Psoas muscle (tissue), 8 donors: Measurements from ENCODE around the gene SSU72. TPM values are rescaled to one million over a fixed set of nuclear protein-coding genes. Genes with fewer than 3 reads are reported as not detected.

Experiments
- ATAC-seq, 4 donors: fragments of 200-7000 bp; cut with Tn5 transposase; one replicate each; pipeline ENCODE4 v1.9.1; 2020; ENCODE audit warnings: moderate library complexity in 3 of 4, mild to moderate bottlenecking in 2 of 4
- DNase-seq, 2 donors: peaks; one replicate each; pipeline ENCODE4 v3.0.0-alpha.2; 2020
- H3K27ac ChIP-seq: fragments of 200-600 bp; one replicate; pipeline ENCODE4 v1.8.0; 2022
- H3K27me3 ChIP-seq, 3 donors: fragments of 200-600 bp in 1 of 3; one replicate each; pipeline versions ENCODE4 v1.6.1 to v1.8.0; 2013 to 2022; ENCODE audit warnings: low read length in 2 of 3, mild to moderate bottlenecking in 2 of 3, moderate library complexity in 1 of 3; ENCODE audit not compliant: insufficient read depth in 3 of 3
- H3K36me3 ChIP-seq, 2 donors: fragments of 200-600 bp in 1 of 2; one replicate each; pipeline versions ENCODE4 v1.6.1 to v1.8.0; 2013 to 2022; ENCODE audit warnings: low read depth in 1 of 2, mild to moderate bottlenecking in 1 of 2, moderate library complexity in 1 of 2; ENCODE audit not compliant: insufficient read depth in 1 of 2
- H3K4me1 ChIP-seq: fragments of 200-600 bp; one replicate; pipeline ENCODE4 v1.8.0; 2022
- H3K4me3 ChIP-seq: fragments of 200-600 bp; one replicate; pipeline ENCODE4 v1.8.0; 2022; ENCODE audit warnings: mild to moderate bottlenecking
- H3K9me3 ChIP-seq: fragments of 200-600 bp; one replicate; pipeline ENCODE4 v1.8.0; 2022
- WGBS, 3 donors: extraction: QIAGEN DNeasy Blood & Tissue Kit; methylation state at CpG; one replicate each; pipeline versions ENCODE4 v1.1.6 to v1.1.7; 2013; 5-methylcytosine and 5-hydroxymethylcytosine counted together
- intact Hi-C, 2 donors: fragments of 100-400 bp; cut with DNase I; formaldehyde crosslinking; loops; one replicate each; pipeline versions ENCODE4 v1.11.0 to v1.14.2; 2022
- polyA plus RNA-seq, 3 donors: library from polyadenylated mRNA; stranded (reverse); fragments of 200-250 nt; gene quantifications; one replicate each; pipeline ENCODE4 v1.2.3, GENCODE V29; 2013
- total RNA-seq, 4 donors: library from RNA; stranded (reverse); fragmentation: NEBNext Ultra II Directional in 2 of 4; extraction: Animal tissue kit (Norgen Biotek cat#: 25700) in 2 of 4; gene quantifications; one replicate each; pipeline versions ENCODE4 v1.2.1 to v1.2.4, GENCODE V29; 2021 to 2023
- TF ChIP-seq, protein P1 (sequence below): fragments of 200-600 bp; IDR thresholded peaks from one replicate; pipeline ENCODE4 v1.8.0; 2022; ENCODE audit warnings: antibody characterized with exemption
- donor health status: healthy with polysubstance abuse.
- donor health status: DM: no; HTN: no; CAD: no; lungs with moderate emphysema.
- donor health status: Bipolar disorder and iron deficiency.
- donor health status: healthy.
- donor health status: DM: yes; HTN: yes; CAD: no.
- donor health status: DM: no; HTN: no; CAD: no.
- donor health status: DM: no; HTN: no; CAD: no.
- donor health status: DM: yes; HTN: yes; CAD: no.

The SSU72 gene
- total and polyA plus RNA-seq, 7 donors: 130 to 207 (median 179) TPM

DNA sequence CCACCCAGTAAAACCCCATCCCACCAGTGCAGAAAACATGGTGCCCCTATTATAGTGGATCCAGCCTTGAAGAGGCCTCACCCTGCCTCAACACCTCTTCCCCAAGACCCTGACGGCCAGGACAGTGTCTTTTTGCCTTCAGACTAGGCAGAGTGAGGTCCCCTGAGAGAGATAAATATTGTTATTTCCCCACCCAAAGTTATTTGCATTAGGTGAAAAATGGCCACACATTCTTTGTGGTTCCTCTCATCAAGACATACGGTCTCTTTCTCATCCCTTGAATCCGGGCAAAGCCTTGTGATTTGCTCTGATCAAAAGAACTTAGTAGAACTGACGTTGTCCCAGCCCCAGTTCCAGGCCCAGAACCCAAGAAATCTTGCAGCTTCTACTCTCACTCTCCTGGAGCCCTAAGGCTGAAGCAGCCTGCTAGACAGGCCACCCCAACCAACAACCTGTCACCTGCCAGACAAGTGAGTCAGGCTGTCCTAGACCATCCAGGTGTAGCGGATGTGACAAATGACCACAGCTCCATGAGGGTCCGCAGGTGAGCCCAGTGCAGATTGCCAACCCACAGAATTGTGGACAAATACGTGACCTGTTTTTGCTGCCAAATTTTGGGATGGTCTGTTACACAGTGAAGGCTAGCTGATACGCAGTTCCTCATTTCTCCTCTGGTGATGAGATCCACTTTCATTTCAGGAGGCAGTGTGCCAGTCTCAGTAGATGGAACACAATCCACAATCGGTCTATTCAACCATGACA lies 8.1 kb upstream of the SSU72 start:
- no peaks in the 10 kb centered on the region for H3K36me3 ChIP-seq
- H3K9me3 ChIP-seq: no peaks in the 10 kb centered on the region
- no peaks in the 10 kb centered on the region for H3K4me1 ChIP-seq
- peaks cover 0 to 11% (median 2%) of the 10 kb centered on the region in 3 donors for H3K27me3 ChIP-seq
- TF ChIP-seq, protein P1, sequence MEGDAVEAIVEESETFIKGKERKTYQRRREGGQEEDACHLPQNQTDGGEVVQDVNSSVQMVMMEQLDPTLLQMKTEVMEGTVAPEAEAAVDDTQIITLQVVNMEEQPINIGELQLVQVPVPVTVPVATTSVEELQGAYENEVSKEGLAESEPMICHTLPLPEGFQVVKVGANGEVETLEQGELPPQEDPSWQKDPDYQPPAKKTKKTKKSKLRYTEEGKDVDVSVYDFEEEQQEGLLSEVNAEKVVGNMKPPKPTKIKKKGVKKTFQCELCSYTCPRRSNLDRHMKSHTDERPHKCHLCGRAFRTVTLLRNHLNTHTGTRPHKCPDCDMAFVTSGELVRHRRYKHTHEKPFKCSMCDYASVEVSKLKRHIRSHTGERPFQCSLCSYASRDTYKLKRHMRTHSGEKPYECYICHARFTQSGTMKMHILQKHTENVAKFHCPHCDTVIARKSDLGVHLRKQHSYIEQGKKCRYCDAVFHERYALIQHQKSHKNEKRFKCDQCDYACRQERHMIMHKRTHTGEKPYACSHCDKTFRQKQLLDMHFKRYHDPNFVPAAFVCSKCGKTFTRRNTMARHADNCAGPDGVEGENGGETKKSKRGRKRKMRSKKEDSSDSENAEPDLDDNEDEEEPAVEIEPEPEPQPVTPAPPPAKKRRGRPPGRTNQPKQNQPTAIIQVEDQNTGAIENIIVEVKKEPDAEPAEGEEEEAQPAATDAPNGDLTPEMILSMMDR: no peak
- intact Hi-C loops: no loop called here
- 67 to 70% (median 69%) methylated on average over 9 of the region's 9 CpGs for WGBS, 3 donors
- H3K27ac ChIP-seq: no peak overlapping the region
- no peak overlapping the region for H3K4me3 ChIP-seq
- ATAC-seq (no peak), DNase-seq (no peak)

DNA sequence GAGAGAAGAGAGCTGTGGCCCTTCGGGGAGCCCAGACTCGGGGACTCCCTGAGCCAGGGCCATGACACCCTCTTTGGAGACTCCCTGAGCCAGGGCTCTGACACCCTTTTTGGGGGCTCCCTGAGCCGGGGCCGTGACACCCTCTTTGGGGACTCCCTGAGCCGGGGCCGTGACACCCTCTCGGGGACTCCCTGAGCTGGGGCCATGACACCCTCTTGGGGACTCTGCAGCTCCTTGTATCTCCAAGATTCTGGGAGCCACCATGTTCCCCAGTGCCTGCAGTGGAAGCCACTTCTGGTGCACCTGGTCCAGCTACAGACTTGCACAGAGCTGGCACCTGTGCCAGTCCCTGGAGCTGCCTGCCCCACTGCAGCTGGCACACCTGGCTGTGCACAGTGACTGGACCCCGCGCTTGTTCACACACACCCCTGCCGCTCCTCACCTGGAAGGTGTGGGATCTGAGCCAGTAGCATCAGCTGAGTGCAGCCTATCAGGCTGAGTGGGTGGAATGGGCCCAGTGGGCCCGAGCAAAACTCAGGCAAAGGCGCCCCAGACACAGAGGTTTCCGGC lies 3.8 kb upstream of the SSU72 start:
- Histone ChIP-seq H3K27me3 (peaks cover 0 to 11% (median 2%) of the 10 kb centered on the region in 3 donors), H3K9me3 (no peaks in the 10 kb centered on the region), H3K4me1 (peaks cover 9% of the 10 kb centered on the region), H3K4me3 (no peak overlapping the region), H3K27ac (no peak overlapping the region), H3K36me3 (no peaks in the 10 kb centered on the region)
- DNase-seq (no peak), ATAC-seq (no peak)
- TF ChIP-seq, protein P1: no peak
- intact Hi-C loops: loop anchor here (5.0 kb wide), 1 partner anchor 34 kb away; no protein-coding TSS in a partner anchor
- 77 to 83% (median 81%) methylated on average over 13 of the region's 13 CpGs for WGBS, 3 donors

DNA sequence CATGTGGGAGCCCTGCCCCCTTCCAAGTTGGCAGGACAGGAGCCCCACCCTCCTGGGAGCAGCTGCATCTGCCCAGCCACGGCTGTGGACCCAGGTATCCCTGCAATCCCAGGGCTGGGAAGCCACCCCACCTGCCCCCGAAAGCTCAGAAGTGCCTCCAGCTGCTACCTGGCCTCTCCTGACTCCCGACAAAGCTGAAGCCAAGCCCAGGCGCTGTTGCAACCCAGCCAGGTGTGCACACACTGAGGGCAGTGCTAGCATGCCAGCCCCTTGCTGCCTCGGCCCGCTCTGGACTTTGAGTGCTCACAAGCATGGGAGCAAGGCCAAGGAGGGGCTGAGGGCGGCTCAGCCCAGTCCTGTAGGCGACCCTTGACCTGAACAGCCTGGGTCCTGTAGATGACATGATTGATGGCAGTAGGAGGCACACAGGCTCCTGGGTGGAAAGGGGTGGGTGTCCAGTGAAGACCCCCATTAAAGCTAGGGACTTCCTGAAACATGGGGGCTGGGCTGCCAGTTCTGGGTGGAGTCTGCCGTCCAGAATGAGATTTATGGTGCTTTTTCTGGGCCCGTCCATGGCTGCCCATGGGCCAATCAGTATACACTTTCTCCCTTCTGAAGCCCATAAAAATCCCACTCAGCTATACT lies 2.8 kb upstream of the SSU72 start:
- intact Hi-C loops: loop anchor here (5.0 kb wide), 1 partner anchor 35 kb away; no protein-coding TSS in a partner anchor
- peaks cover 0 to 3% of the 10 kb centered on the region in 2 donors for H3K36me3 ChIP-seq
- H3K4me3 ChIP-seq: no peak overlapping the region
- ATAC-seq (no peak), DNase-seq (no peak)
- no peaks in the 10 kb centered on the region for H3K9me3 ChIP-seq
- no peak overlapping the region for H3K27ac ChIP-seq
- H3K27me3 ChIP-seq: peaks cover 0 to 8% (median 0%) of the 10 kb centered on the region in 3 donors
- H3K4me1 ChIP-seq: peaks cover 16% of the 10 kb centered on the region
- TF ChIP-seq, protein P1: no peak
- 34 to 40% (median 34%) methylated on average over 10 of the region's 10 CpGs for WGBS, 3 donors

DNA sequence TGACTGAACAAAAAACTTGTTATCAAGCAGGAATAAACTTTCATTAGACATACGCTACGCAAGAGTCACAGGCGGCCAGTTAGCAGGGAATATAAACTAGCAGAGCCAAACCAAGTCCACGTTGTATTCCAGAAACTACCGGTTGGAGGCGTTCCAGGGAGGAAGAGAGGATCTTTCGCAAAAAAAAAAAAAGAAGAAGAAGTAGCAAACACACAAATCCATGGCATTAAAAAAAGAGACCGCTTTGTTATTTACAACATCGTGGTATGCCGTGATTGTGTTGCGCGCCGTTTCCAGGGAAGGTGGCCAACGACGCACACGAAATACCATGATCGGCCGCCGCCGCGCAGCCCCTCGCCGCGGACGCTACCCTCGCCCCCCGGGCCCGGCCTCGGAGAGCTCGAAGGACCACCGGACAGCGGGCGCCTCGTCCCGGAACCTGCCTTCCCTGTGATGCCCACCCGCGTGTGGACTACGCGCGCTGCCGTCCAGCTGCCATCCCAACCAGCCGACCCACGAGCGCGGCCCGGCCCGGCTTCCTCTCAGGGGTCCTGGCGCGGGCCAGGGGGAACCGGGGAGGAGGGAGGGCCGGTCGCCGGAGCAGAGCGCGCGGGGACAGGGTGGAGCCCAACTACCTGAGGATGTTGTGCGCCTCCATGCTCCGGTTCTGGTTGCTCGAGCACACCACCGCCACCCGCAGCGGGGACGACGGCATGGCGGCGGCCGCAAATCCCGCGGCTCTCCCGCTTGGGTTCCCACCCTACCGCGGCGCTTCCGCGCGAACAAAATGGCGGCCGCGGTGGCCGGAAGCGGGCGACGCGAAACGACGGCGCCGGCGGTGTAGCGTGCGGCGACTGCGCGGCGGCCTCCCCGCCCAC lies 581 bp downstream of the SSU72 start:
- H3K27ac ChIP-seq: peak overlapping the region; percentile 100
- DNase-seq (peak; percentile 72 to 84), ATAC-seq (peak; percentile 69 to 76 (median 72))
- H3K4me1 ChIP-seq: peaks cover 23% of the 10 kb centered on the region
- H3K36me3 ChIP-seq: peaks cover 0 to 24% of the 10 kb centered on the region in 2 donors
- TF ChIP-seq, protein P1: peak; percentile 10
- WGBS, 3 donors: 0 to 1% (median 0%) methylated on average over 45 to 96 of the region's 96 CpGs
- no peaks in the 10 kb centered on the region for H3K27me3 ChIP-seq
- peak overlapping the region; percentile 98 for H3K4me3 ChIP-seq
- intact Hi-C loops: no loop called here
- H3K9me3 ChIP-seq: no peaks in the 10 kb centered on the region
